ENCODE results near the gene KCNH8. TPM values are rescaled to one million over a fixed set of nuclear protein-coding genes. Genes with fewer than 3 reads are reported as not detected.

The KCNH8 gene
- total RNA-seq, 1 experiment from 2014 or later = not detected

DNA sequence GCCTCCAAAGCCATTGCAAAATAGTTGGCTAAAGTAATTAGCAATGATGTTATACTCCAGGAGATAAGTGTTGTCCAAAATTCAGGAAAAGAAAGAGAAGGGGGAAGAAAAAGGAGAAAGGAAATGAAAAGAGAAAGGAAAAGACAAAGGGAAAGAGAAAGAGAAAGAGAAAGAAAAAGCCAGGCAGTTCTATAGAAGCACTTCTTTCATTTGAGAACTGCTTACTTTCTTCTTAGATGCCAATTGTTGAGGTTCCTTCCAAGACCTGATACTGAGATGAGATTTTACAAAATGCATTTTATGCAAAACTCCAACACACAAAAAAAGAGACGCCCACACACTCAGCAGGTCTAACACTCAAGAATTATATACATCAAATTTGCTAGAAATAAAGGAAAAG, 298.4 kb downstream of the KCNH8 start:
- intact Hi-C loops (cut with micrococcal nuclease; ENCODE audit: unreplicated experiment) (no loop called here), in situ Hi-C loops (cut with HindIII; ENCODE audit: low pct_unique_long_range_greater_than_20kb, low sequenced_read_pairs) (no loop called here)
- Histone ChIP-seq H3K9me3 (ENCODE audit: control insufficient read depth, insufficient read depth, low read depth, low read length) (no peaks in the 10 kb centered on the region), H3K4me1 (ENCODE audit: control insufficient read depth, insufficient read depth, low read length) (no peaks in the 10 kb centered on the region), H3K36me3 (ENCODE audit: control insufficient read depth, insufficient read depth, low read length) (no peaks in the 10 kb centered on the region), H3K27ac (ENCODE audit: low read length) (no peak overlapping the region), H3K4me3 (ENCODE audit: low read depth in 2 of 2, low read length in 2 of 2) (no peak overlapping the region), H3K27me3 (ENCODE audit: control insufficient read depth, insufficient read depth, low read length) (no peaks in the 10 kb centered on the region)
- DNase-seq (ENCODE audit: low read depth, low spot score) = no peak
- no TSS peak for BruUV-seq (replicated peaks)
- CTCF ChIA-PET = no interaction called here
- no peak for ATAC-seq
- POLR2A ChIA-PET = no interaction called here
- TF ChIP-seq SIN3A (IDR thresholded peaks at IDR 0.05; ENCODE audit: borderline replicate concordance, insufficient read depth, low read depth, low read length) (no peak), TCF7L2 (IDR thresholded peaks at IDR 0.05; ENCODE audit: low read depth, low read length) (no peak), POLR2AphosphoS5 (IDR thresholded peaks at IDR 0.05; ENCODE audit: low read depth, low read length) (no peak), REST (IDR thresholded peaks at IDR 0.05; ENCODE audit: insufficient read depth in 1 of 2, low read depth in 2 of 2, low read length in 1 of 2) (no peak)
- TF ChIP-seq, protein P1, sequence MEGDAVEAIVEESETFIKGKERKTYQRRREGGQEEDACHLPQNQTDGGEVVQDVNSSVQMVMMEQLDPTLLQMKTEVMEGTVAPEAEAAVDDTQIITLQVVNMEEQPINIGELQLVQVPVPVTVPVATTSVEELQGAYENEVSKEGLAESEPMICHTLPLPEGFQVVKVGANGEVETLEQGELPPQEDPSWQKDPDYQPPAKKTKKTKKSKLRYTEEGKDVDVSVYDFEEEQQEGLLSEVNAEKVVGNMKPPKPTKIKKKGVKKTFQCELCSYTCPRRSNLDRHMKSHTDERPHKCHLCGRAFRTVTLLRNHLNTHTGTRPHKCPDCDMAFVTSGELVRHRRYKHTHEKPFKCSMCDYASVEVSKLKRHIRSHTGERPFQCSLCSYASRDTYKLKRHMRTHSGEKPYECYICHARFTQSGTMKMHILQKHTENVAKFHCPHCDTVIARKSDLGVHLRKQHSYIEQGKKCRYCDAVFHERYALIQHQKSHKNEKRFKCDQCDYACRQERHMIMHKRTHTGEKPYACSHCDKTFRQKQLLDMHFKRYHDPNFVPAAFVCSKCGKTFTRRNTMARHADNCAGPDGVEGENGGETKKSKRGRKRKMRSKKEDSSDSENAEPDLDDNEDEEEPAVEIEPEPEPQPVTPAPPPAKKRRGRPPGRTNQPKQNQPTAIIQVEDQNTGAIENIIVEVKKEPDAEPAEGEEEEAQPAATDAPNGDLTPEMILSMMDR (IDR thresholded peaks at IDR 0.05) = no peak

DNA sequence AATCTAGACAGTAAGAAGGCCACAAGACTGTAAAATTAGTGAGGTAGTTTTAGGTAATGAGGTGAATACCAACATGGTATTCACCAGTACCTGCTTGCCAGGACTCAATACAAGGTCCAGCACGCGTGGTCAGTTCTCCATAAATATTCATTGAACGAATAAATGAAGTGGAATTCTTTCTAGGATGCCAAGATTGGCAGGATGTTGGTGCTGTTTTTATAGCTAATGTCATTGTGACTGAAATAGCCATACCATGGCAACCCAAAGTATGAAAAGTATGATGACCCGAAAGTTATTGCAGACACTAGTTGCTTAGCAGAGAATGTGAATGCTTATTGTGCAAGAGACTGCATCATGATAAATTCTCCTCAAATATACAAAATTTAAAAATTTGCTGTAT, 307.2 kb downstream of the KCNH8 start:
- Histone ChIP-seq H3K27ac (ENCODE audit: low read length) (no peak overlapping the region), H3K36me3 (ENCODE audit: control insufficient read depth, insufficient read depth, low read length) (no peaks in the 10 kb centered on the region), H3K4me3 (ENCODE audit: low read depth in 2 of 2, low read length in 2 of 2) (no peak overlapping the region), H3K4me1 (ENCODE audit: control insufficient read depth, insufficient read depth, low read length) (no peaks in the 10 kb centered on the region), H3K27me3 (ENCODE audit: control insufficient read depth, insufficient read depth, low read length) (no peaks in the 10 kb centered on the region), H3K9me3 (ENCODE audit: control insufficient read depth, insufficient read depth, low read depth, low read length) (no peaks in the 10 kb centered on the region)
- in situ Hi-C loops (cut with HindIII; ENCODE audit: low pct_unique_long_range_greater_than_20kb, low sequenced_read_pairs) (no loop called here), intact Hi-C loops (cut with micrococcal nuclease; ENCODE audit: unreplicated experiment) (no loop called here)
- ChIA-PET CTCF (no interaction called here), POLR2A (no interaction called here)
- no TSS peak for BruUV-seq (replicated peaks)
- DNase-seq (ENCODE audit: low read depth, low spot score) = no peak
- ATAC-seq = no peak
- TF ChIP-seq SIN3A (IDR thresholded peaks at IDR 0.05; ENCODE audit: borderline replicate concordance, insufficient read depth, low read depth, low read length) (no peak), TCF7L2 (IDR thresholded peaks at IDR 0.05; ENCODE audit: low read depth, low read length) (no peak)

- no peaks in the 10 kb centered on the region for H3K27me3 ChIP-seq (ENCODE audit: control insufficient read depth, insufficient read depth, low read length)
- H3K4me3 ChIP-seq (ENCODE audit: low read depth in 2 of 2, low read length in 2 of 2) = no peak overlapping the region
- H3K9me3 ChIP-seq (ENCODE audit: control insufficient read depth, insufficient read depth, low read depth, low read length) = no peaks in the 10 kb centered on the region
- intact Hi-C loops (cut with micrococcal nuclease; ENCODE audit: unreplicated experiment) = no loop called here
- H3K27ac ChIP-seq (ENCODE audit: low read length) = no peak overlapping the region
- no peaks in the 10 kb centered on the region for H3K36me3 ChIP-seq (ENCODE audit: control insufficient read depth, insufficient read depth, low read length)
- no TSS peak for BruUV-seq (replicated peaks)
- POLR2A ChIA-PET = no interaction called here
- TF ChIP-seq POLR2AphosphoS5 (IDR thresholded peaks at IDR 0.05; ENCODE audit: low read depth, low read length) = no peak
- TF ChIP-seq, protein P1 (IDR thresholded peaks at IDR 0.05) = no peak
- no peak for TF ChIP-seq SIN3A (IDR thresholded peaks at IDR 0.05; ENCODE audit: borderline replicate concordance, insufficient read depth, low read depth, low read length)
- TF ChIP-seq REST (IDR thresholded peaks at IDR 0.05; ENCODE audit: insufficient read depth in 1 of 2, low read depth in 2 of 2, low read length in 1 of 2) = no peak
- TF ChIP-seq TCF7L2 (IDR thresholded peaks at IDR 0.05; ENCODE audit: low read depth, low read length) = no peak
- no peaks in the 10 kb centered on the region for H3K4me1 ChIP-seq (ENCODE audit: control insufficient read depth, insufficient read depth, low read length)
- CTCF ChIA-PET = no interaction called here
- DNase-seq (ENCODE audit: low read depth, low spot score) (no peak), ATAC-seq (no peak)
- in situ Hi-C loops (cut with HindIII; ENCODE audit: low pct_unique_long_range_greater_than_20kb, low sequenced_read_pairs) = no loop called here
These were observed 308.4 kb downstream of the KCNH8 start for GRCh38 chr3:19456738-19457137.

All from Panc1 (cell line).